Body of pancreas (tissue), 4 donors: ENCODE data around the gene CFLAR. TPM values are rescaled to one million over a fixed set of nuclear protein-coding genes. Genes with fewer than 3 reads are reported as not detected.
A peak's percentile ranks its signal among the peaks of the same experiment; 100 is the strongest.

Experiments used
- ATAC-seq: fragments of 150-250 bp; one replicate; pipeline ENCODE4 v1.9.1; 2016
- DNase-seq, 4 donors: peaks; one replicate each; pipeline ENCODE4 v3.0.0-alpha.2; 2019
- H3K27ac ChIP-seq, 4 donors: fragments of 200-600 bp; sonication (generic); 1 replicate in 3 of 4; 2 replicates in 1 of 4; pipeline versions ENCODE4 v1.5.1 to v1.6.1; 2016 to 2019; ENCODE audit warnings: mild to moderate bottlenecking in 1 of 4, mixed read lengths in 1 of 4, moderate library complexity in 1 of 4
- H3K27me3 ChIP-seq, 2 donors: fragments of 200-600 bp; sonication (generic); one replicate each; pipeline ENCODE4 v1.6.0; 2016; ENCODE audit warnings: mild to moderate bottlenecking in 1 of 2
- H3K36me3 ChIP-seq, 2 donors: fragments of 200-600 bp; sonication (generic); replicated peaks in 1 of 2; 2 replicates each; pipeline ENCODE4 v1.5.1; 2016; ENCODE audit warnings: low read depth in 2 of 2; ENCODE audit not compliant: insufficient read depth in 1 of 2
- H3K4me1 ChIP-seq: fragments of 200-600 bp; sonication (generic); one replicate; pipeline ENCODE4 v1.6.0; 2016
- H3K4me3 ChIP-seq, 2 donors: fragments of 200-600 bp; sonication (generic); 1 replicate in 1 of 2; 2 replicates in 1 of 2; pipeline ENCODE4 v1.5.1; 2016 to 2019
- H3K9me3 ChIP-seq, 3 donors: fragments of 200-600 bp; sonication (generic); 1 replicate in 2 of 3; 2 replicates in 1 of 3; pipeline ENCODE4 v1.5.1; 2016
- POLR2A ChIP-seq, 3 donors: fragments of 450-650 bp; IDR thresholded peaks; one replicate each; pipeline ENCODE4 v1.6.1; 2016; ENCODE audit warnings: antibody characterized with exemption in 3 of 3, mild to moderate bottlenecking in 2 of 3
- WGBS, 2 donors: methylation state at CpG; one replicate each; pipeline ENCODE4 v1.1.5; 2017; 5-methylcytosine and 5-hydroxymethylcytosine counted together
- intact Hi-C: fragments of 100-400 bp; cut with DNase I; formaldehyde crosslinking; loops from one replicate; pipeline ENCODE4 v1.15.1; 2023
- total RNA-seq, 2 donors: library from RNA; depleted of rRNA; stranded (reverse); fragments of >200 nt; gene quantifications; one replicate each; pipeline ENCODE4 v1.1.0, GENCODE V29; 2016
- TF ChIP-seq, protein P1 (sequence below), 7 experiments: fragments of 450-650 bp in 4 of 7; fragments of 200-600 bp in 3 of 7; sonication (generic) in 3 of 7; IDR thresholded peaks; one replicate each; pipeline ENCODE4 v1.5.1; 2016 to 2019; ENCODE audit warnings: antibody characterized with exemption in 7 of 7

Gene CFLAR
- total RNA-seq, 2 donors from 2014 or later = 83.3 to 113 TPM

DNA sequence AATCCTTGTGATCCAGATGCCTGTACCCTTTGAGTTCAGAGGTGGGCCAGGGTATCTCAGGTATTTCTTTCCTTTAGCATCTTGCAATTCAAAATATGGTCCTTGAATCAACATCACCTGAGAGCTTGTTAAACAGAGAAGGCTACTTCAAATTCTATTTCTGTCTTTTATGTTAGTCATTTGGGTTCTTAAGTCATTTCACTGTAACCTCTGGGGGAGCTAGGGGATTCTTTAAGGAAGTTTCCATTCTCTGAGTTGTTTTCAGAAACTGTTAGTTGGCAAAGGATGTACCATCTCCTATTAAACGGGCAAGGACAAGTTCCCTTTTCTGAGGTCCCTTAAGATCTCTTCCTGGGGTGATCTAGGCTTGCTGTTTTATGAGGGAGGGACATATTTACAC, 16.6 kb downstream of the CFLAR start:
- Histone ChIP-seq H3K9me3 (no peaks in the 10 kb centered on the region), H3K27ac (no peak overlapping the region), H3K36me3 (peaks cover 12 to 20% of the 10 kb centered on the region in 2 donors), H3K27me3 (no peaks in the 10 kb centered on the region), H3K4me1 (peaks cover 37% of the 10 kb centered on the region), H3K4me3 (no peak overlapping the region)
- ATAC-seq (no peak), DNase-seq (no peak)
- 68 to 70% methylated on average over 1 of the region's 1 CpG for WGBS, 2 donors
- intact Hi-C loops = no loop called here
- TF ChIP-seq, protein P1, sequence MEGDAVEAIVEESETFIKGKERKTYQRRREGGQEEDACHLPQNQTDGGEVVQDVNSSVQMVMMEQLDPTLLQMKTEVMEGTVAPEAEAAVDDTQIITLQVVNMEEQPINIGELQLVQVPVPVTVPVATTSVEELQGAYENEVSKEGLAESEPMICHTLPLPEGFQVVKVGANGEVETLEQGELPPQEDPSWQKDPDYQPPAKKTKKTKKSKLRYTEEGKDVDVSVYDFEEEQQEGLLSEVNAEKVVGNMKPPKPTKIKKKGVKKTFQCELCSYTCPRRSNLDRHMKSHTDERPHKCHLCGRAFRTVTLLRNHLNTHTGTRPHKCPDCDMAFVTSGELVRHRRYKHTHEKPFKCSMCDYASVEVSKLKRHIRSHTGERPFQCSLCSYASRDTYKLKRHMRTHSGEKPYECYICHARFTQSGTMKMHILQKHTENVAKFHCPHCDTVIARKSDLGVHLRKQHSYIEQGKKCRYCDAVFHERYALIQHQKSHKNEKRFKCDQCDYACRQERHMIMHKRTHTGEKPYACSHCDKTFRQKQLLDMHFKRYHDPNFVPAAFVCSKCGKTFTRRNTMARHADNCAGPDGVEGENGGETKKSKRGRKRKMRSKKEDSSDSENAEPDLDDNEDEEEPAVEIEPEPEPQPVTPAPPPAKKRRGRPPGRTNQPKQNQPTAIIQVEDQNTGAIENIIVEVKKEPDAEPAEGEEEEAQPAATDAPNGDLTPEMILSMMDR (IDR thresholded peaks at IDR 0.05) = no peak
- no peak for TF ChIP-seq POLR2A (IDR thresholded peaks at IDR 0.05)

DNA sequence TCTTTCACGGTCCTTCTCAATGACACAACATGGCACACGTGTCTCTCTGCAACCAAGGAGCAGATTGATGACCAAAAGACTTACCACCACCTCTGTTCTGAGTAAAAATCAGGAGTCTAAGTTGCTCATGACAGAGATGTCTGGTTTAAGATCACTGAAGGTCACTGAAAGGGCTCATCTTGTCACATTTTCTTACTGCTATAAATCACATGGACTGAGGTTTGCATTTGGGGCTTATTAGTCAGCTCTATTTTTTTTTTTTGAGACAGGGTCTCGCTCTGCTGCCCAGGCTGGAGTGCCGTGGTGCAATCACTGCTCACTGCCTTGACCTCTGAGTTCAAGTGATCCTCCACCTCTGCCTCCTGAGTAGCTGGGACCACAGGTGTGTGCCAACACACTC, 19.4 kb downstream of the CFLAR start:
- intact Hi-C loops = no loop called here
- TF ChIP-seq, protein P1 (IDR thresholded peaks at IDR 0.05) = no peak
- 73 to 84% methylated on average over 4 of the region's 4 CpGs for WGBS, 2 donors
- Histone ChIP-seq H3K4me1 (peaks cover 17% of the 10 kb centered on the region), H3K4me3 (no peak overlapping the region), H3K9me3 (no peaks in the 10 kb centered on the region), H3K27me3 (no peaks in the 10 kb centered on the region), H3K36me3 (peaks cover 17 to 38% of the 10 kb centered on the region in 2 donors), H3K27ac (peak overlapping the region in 2 of 4 donors; percentile 5 to 21)
- no peak for DNase-seq
- no peak for ATAC-seq

DNA sequence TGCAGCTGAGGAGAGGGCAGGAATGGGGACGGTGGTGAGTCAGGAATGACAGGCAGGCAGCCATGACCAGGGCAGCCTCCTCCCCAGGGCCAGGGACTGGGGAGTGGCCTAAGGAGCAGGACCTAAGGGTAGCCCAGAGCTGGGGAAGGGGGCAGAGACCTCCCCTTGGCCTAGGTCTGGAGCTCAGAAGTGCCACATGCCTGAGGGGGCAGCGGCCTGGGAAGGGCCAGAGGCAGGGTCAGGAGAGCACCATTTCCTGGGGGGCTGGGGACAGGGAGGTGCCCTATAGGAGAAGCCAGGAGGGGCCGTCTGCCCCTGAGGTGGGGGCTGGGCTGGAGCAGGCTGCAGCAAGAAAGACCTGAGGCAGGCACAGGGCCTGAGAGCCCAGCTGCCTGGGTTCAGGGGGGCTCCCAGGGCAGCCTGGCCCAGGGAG, 20.9 kb downstream of the CFLAR start:
- H3K4me3 ChIP-seq = no peak overlapping the region
- WGBS, 2 donors = 79 to 85% methylated on average over 1 to 3 of the region's 3 CpGs
- intact Hi-C loops = no loop called here
- TF ChIP-seq POLR2A (IDR thresholded peaks at IDR 0.05) = no peak
- TF ChIP-seq, protein P1 (IDR thresholded peaks at IDR 0.05) = no peak
- no peaks in the 10 kb centered on the region for H3K27me3 ChIP-seq
- DNase-seq = no peak
- peak overlapping the region in 2 of 4 donors; percentile 12 to 13 for H3K27ac ChIP-seq
- no peaks in the 10 kb centered on the region for H3K9me3 ChIP-seq
- peaks cover 2% of the 10 kb centered on the region for H3K4me1 ChIP-seq
- ATAC-seq = no peak
- peaks cover 17 to 40% of the 10 kb centered on the region in 2 donors for H3K36me3 ChIP-seq

DNA sequence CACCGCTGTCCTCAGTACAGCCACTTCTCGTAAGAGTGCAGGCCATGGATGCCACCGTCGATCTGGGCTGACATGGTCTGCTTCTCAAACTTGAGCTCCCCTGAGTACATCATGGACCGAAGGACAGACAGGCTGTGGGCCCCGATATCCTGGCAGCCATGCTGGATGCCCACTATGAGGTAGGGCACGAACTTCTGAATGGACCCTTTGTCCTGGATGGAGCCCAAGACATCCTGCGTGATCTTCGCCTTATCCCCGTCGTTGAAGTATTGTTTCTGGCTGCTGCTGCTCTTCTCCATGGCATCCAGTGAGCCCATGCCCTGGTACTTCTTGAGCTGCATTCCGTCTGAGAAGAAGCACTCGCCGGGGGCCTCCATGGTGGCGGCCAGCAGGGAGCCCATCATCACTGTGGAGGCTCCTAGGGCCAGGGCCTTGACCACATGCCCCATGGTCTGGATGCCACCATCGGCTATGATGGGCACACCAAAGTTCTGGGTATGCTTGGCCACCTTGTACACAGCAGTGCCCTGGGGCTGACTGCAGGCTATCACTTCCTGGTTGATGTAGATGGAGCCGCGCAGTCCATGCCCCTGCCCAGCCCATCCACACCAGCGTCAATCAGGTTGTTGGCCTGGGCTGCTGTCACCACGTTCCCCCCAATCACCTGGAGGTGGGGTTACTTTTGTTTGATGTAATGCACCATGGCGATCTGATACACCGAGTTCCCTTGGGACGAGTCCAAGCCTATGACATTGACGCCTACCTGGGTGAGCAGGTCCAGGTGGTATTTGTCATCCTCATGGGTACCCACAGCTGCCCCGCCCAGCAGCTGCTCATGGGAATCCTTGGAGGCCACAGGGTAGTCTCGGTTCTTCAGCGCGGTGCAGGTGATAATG, 21.8 kb downstream of the CFLAR start:
- DNase-seq (no peak), ATAC-seq (no peak)
- Histone ChIP-seq H3K4me1 (no peaks in the 10 kb centered on the region), H3K36me3 (peaks cover 17 to 40% of the 10 kb centered on the region in 2 donors), H3K9me3 (no peaks in the 10 kb centered on the region), H3K27me3 (no peaks in the 10 kb centered on the region), H3K4me3 (no peak overlapping the region), H3K27ac (peak overlapping the region in 1 of 4 donors; percentile 13)
- 88 to 89% methylated on average over 6 to 28 of the region's 28 CpGs for WGBS, 2 donors
- TF ChIP-seq, protein P1 (IDR thresholded peaks at IDR 0.05) = no peak
- TF ChIP-seq POLR2A (IDR thresholded peaks at IDR 0.05) = no peak
- intact Hi-C loops = no loop called here
